ENCODE data around the gene UQCRQ. TPM values are rescaled to one million over a fixed set of nuclear protein-coding genes. Genes with fewer than 3 reads are reported as not detected.

The UQCRQ gene
- polyA plus RNA-seq, 2 of the 4 experiments (the other 2 are of a cell fraction), result 441 to 500 TPM

DNA sequence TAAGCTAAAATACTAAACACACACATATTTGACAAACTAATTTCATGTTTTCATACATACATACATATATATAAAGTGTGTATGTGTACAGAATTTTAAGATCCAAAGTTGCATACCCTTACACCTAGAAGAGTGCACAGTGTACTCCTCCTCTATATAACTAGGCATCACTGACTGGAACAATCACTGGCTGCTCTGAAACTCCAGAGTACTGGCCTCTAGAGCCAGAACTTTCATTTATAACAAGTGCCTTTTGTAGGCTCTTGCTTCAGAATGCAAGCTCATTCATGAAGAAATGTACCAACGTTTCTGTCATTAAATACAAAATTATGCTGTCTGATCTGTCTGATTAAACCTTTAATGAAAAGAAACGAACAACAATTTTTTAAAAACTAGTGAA is 11.0 kb downstream of the UQCRQ start (continued):
- TF ChIP-seq MYC (IDR thresholded peaks at IDR 0.05; ENCODE audit: borderline replicate concordance, low read length) (no peak), ZC3H11A (IDR thresholded peaks at IDR 0.05) (no peak)

GRCh38 chr5:132877938-132878337 is 11.5 kb downstream of the UQCRQ start:
- Histone ChIP-seq H3K4me2 (no peak overlapping the region), H3K4me1 (peaks cover 7% of the 10 kb centered on the region; the same call in 1 of the 3 replicates), H3K4me3 (no peak overlapping the region), H3K9me3 (no peaks in the 10 kb centered on the region), H3K27ac (no peak overlapping the region)
- TF ChIP-seq ATOH8 (CRISPR knock-in tag; IDR thresholded peaks at IDR 0.05; ENCODE audit: low read depth), result no peak
- no peak for TF ChIP-seq HOXB5 (CRISPR knock-in tag; IDR thresholded peaks at IDR 0.05)
- TF ChIP-seq ZFP36 (IDR thresholded peaks at IDR 0.05; ENCODE audit: borderline replicate concordance, partially characterized antibody), result no peak
- no peak for TF ChIP-seq HEYL (CRISPR knock-in tag; IDR thresholded peaks at IDR 0.05)
- TF ChIP-seq MAFK (IDR thresholded peaks at IDR 0.05; ENCODE audit: partially characterized antibody), result no peak
- no peak for TF ChIP-seq RAD21 (conservative IDR thresholded peaks at IDR 0.05 in 1 of 2, IDR thresholded peaks at IDR 0.05 in 1 of 2)
- no peak for TF ChIP-seq SREBF2 (IDR thresholded peaks at IDR 0.05)
- TF ChIP-seq HMGXB4 (CRISPR knock-in tag; IDR thresholded peaks at IDR 0.05; ENCODE audit: borderline replicate concordance), result no peak
- no peak for TF ChIP-seq HOXA7 (CRISPR knock-in tag; IDR thresholded peaks at IDR 0.05)
- TF ChIP-seq FOXS1 (CRISPR knock-in tag; IDR thresholded peaks at IDR 0.05), result no peak
- no peak for TF ChIP-seq ESRRA (IDR thresholded peaks at IDR 0.05; ENCODE audit: borderline replicate concordance, low read length)
- TF ChIP-seq HOXB13 (CRISPR knock-in tag; IDR thresholded peaks at IDR 0.05; ENCODE audit: low read depth), result no peak
- TF ChIP-seq REST (IDR thresholded peaks at IDR 0.05), result no peak
- TF ChIP-seq CBX2 (IDR thresholded peaks at IDR 0.05; ENCODE audit: borderline replicate concordance, low read depth), result no peak
- TF ChIP-seq PBX3 (IDR thresholded peaks at IDR 0.05), result no peak
- no peak for TF ChIP-seq POLR2A (IDR thresholded peaks at IDR 0.05; ENCODE audit: low read length)
- TF ChIP-seq RCOR1 (IDR thresholded peaks at IDR 0.05; ENCODE audit: low read depth, low read length), result no peak
- 88% methylated on average over 3 of the region's 3 CpGs for WGBS (ENCODE audit: missing lambda C conversion rate)
- CTCF ChIA-PET, result interaction anchor here (2.0 kb wide), 1 partner anchor 48 kb away, joined by 12 read pairs; the partner anchor contains the start of gene SHROOM1
- no peak; a peak in 1 of 6 replicates for ATAC-seq
- no peak for DNase-seq (ENCODE audit: low read depth in 1 of 2, low spot score in 1 of 2)
- no peak for FAIRE-seq
- POLR2A ChIA-PET, result no interaction called here

Measured in A549 (cell line).